ENCODE results near the gene RBM15.

The RBM15 gene, protein sequence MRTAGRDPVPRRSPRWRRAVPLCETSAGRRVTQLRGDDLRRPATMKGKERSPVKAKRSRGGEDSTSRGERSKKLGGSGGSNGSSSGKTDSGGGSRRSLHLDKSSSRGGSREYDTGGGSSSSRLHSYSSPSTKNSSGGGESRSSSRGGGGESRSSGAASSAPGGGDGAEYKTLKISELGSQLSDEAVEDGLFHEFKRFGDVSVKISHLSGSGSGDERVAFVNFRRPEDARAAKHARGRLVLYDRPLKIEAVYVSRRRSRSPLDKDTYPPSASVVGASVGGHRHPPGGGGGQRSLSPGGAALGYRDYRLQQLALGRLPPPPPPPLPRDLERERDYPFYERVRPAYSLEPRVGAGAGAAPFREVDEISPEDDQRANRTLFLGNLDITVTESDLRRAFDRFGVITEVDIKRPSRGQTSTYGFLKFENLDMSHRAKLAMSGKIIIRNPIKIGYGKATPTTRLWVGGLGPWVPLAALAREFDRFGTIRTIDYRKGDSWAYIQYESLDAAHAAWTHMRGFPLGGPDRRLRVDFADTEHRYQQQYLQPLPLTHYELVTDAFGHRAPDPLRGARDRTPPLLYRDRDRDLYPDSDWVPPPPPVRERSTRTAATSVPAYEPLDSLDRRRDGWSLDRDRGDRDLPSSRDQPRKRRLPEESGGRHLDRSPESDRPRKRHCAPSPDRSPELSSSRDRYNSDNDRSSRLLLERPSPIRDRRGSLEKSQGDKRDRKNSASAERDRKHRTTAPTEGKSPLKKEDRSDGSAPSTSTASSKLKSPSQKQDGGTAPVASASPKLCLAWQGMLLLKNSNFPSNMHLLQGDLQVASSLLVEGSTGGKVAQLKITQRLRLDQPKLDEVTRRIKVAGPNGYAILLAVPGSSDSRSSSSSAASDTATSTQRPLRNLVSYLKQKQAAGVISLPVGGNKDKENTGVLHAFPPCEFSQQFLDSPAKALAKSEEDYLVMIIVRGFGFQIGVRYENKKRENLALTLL

DNA sequence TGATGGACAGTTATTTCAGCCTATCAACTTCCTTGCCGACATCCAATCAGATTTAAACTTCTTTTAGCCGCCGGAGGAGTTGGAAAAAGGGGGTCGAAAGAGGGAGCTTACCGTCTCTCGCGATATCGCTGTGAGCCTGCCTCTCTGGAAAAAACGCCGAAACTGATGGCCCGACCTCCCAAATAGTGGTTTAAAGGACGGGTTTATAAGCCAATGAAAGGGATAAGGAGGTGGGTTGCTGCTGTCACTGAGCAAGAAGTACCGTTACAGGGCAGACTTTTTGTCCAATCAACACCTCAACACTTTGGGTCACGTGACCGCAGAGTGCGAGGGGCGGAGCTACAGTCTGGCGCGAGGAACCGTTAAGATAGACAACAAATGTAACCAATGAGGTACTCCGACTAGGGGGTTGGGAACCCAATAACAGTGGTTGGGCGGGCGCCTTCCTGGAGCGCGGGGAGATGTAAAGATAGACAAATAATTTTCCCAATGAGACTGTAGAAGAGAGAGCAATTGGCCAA lies at the start of gene RBM15:
Gene RBM15, plus strand, starts transcription at position 492 of the 521 bp plus-strand sequence. Its CDS starts 29 bp downstream, at position 521.
- peak; percentile 98 for DNase-seq

DNA sequence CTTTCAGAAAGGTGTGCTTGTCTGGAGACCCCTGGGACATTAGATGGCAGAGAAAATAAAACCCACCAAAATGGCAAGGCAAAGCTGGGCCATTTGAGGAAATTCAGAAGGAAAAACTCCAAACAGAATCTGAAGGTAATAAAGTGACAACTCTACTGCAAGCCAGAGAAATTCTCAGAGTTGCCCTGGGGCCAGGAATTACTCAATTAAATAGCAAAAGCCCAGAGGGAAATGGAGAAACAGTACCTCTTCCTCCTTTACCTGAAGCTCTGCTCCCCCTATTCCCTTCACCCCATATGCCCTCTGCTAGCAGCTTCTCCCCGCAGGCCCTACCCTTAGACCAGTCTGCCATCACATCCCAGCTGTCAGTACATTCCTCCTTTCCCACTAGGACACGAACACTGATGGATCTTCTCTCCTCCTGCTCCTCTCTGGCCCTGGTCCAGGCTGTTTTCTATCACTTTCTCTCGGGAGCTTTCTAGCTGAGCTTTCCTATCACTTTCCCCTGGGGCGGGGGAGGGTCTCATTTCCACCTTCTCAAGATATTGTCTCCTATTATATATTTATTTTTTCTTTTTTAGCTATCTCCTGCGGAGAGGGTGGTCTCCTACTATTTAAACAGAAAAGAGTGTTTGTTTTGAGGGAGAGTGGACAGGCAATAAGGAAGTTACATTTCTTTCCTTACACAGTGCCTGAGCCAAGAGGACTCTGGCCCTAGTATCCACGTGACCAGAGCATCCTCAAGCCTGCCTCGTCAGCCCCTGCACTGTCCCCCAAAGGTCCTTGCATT lies 47.7 kb upstream of the RBM15 start:
- no peak for DNase-seq

DNA sequence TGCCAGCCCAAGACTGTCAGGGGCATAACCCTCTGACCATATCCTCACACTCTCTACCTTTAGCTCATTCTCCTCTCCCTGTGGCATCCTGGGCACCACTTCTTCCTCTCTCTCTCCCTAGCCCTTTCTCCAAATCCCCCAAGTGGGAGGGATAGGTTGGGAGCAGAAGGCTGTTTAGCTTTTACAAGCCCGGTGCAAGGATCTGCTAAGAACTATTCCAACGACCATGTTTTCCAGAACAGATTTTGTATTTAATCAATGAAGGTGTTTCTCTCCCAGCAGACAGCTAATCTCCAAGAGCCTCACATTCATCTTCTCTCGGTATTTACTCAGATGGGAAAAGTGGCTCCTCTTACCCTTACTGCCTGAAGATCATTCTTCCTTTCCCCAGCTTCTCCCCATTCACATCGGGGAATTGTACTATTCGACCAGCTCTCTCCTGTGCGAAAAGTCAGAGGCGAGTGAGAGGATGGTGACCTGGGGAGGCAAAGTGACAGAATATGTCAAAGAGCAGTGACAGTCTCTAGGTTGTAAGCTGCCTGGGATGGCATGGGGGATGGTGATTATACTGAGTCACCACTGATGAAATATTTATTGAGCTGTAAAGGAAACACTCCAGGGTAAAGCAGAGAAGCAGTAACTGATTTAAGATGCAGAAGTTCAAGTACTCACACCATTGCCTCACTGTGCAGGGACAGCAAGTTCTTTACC lies 47.0 kb upstream of the RBM15 start:
- no peak for DNase-seq

DNA sequence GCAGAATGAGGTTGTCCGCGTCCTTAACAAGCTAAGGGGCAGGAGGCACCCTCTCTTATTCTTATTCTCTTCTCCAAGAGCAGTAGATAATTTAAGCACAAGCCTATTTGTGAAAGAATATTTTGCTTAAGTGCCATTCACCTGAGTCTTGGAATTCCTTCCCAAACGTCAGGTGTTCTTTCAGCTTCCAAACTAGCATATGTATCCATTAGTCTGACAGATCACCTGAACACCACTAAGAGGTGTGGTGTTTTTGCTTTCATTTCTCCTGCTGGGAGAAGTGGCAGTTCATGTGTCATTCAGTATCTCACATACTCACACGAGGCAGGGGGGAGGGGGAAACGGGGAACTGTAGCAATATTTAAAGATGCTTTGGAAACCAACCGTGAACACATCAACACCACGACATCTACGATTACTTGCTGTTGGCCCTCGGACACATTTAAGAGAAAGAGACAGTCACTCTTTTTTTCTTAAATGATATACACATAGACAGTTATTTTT lies 45.5 kb upstream of the RBM15 start:
- DNase-seq = no peak

DNA sequence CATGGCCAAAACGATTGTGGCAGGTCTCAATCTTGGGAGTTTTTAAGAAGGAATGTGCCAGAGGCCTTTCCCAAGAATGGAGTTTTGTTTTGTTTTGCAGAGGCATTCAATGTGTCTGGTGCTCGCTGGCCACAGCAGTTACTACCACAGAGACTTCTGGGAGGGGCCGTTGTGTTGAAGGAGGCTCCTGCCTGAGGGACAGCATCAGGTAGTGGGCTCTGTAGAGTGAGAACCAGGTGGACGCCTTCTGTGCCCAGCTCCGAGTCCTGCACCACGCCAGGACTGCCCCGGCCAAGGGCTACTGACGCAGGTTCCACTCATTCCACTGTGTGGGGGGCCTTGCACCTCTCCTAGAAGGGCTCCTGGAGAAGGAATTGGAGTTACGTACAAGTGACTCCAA lies 44.9 kb upstream of the RBM15 start:
- no peak for DNase-seq

DNA sequence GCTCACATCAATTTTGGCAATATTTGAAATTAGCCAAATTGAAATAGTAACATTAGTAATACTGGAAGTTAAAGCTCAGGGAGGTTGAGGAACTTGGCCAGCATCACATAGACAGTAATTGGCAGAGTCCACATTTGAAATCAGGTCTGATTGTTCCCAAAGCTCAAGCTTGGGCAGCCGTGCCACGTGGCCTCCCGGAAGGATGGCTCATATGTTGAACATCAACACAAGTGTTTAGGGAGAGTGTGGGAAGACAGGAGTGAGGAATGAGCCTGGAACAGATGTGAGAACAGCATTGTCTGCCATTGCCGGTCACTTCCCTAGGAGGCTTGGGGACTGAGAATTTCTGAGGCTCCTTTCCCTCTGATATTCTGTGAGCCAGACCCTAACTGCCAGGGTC lies 40.2 kb upstream of the RBM15 start:
- DNase-seq = no peak

DNA sequence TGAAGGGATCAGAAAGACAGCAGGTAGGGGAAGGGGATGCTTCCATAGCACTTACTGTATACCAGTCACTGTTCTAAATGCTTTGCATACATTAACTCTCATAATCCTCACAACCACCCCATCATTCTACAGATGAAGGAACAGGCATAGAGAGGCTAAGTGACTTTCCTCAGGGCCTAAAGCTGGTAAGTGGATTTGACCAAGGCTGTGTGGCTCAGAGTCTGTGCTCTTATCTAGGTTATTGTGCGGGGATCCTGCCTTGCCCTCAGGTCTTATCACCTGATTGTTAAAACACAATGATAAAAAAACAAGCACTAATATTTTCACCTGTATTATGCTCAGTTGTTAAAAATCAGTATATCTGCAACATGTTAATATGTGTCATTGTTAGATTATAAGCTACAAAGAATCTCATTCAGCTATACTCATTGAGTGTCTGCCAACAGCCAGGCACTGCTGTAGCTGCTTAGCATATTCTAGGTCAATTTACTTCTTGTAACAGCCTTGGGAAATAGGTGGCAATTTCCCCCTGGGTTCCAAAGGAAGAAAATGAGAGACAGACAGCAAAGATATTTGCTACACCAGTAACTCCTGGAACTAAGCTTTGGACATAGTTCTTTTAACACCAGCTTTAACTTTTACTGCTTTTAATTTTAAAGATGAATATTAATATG lies 38.6 kb upstream of the RBM15 start:
- no peak for DNase-seq

DNA sequence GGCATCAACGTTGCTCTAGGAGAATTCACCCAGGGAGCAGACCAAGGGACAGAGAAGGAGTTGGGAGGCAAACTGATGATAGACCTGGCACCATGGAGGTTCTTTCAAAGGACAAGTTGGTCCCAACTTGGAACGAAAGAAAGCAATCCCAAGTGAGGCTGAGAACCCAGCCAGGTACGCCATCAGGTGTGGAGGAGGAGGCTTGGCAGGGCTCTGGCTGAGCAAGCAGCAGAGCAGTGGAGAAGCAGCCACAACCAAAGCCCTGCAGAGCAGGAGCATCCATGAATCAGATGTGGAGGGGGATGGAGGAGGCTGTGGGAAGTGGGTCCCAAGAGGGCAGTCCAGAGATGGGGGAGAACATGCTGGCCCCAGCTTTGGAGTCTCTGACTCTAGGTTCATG lies 36.3 kb upstream of the RBM15 start:
- DNase-seq = no peak

DNA sequence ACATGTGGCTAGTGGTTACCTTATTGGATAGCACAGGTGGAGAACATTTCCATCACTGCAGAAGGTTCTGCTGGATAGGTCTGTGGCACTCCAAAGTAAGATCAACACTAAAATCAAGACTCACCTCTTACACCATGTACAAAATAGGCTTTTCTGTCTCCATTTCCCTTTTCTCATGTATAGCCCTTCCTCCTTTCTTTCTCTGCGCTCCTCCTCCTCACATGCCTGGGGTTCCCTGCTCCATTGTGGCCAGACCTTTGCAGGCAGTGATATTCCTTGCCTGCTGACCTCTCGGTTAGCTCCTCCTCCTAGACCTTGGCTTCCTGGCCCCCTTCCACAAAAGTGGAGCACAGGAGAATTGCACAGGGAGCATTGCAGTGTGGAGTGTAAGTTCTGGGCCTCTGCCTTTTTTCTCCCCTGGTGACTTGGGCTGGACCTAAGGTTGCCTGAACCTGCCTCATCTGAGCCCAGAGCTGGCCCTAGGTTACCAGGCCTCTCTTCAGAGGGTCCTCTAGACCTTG lies 33.2 kb upstream of the RBM15 start:
- no peak for DNase-seq

DNA sequence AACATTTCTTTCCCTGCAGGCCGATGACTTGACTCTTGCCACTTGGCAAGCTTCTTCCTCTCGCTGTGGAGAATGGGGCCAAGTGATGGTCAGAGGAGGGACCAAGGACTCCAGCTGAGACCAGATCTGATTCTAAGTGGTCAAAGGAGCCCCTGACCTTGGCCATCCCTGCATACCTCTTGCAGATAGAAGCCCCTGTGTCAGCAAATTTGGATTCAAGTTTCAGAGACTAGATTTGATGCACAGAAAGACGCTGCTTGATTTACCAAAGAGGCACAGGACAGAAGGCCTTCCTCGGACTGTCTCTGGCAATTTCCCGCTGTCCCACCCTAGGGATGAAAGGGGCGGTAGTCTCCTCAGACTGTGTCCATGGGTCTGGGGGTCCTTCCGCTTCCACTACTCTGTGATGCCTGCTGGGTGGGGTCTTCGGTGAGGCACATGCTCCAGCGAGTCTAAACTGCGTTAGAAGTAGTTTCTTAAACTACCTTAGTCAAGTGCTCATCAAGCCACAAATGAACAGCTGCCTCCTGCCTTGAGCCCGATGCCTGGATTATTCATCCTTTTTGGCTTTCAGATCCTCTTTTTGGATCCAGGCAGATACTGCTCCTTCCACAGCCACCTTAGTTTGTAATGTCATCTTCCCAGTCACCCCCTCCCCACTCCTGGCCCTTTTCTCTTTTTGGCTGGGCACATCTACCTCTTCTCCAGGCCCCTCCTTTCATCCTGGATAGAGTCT lies 31.8 kb upstream of the RBM15 start:
- DNase-seq = no peak

DNA sequence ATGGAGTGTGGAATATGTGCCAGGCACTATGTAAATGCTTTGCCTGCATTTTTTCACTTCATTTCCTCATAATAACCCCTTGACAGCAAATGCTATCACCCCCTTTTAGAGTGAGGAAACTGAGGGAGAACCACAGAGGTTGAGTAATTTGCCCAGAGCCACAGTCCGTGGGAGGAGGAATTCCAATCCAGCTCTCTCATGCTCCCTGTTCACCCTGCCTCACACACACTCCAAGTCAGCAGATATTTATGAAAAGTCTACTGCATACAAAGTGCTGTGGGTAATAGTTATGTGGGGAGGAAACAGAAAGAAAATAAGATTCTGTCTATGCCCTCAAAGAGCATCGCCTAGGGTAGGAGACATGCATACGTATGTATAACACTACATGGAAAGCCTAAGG lies 30.9 kb upstream of the RBM15 start:
- no peak for DNase-seq

DNA sequence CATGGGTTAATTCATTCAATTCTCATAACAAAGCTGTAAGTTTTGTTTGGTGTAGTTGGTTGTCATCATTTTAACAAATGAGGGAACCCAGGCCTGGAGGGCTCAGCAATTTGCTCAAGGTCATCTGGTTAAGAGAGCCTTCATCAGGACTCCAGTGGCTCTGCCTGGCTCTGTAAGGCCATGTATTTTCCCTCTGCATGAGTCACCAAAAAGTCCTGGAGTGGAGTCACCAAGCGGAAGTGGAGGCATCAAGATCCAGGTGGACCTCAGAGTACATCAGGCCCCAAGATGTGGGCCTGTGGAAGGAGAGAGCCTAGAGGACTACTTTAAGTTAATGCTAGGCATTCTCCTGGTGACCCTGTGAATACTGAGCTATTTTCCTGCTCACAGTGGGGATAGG lies 30.0 kb upstream of the RBM15 start:
- DNase-seq = no peak

DNA sequence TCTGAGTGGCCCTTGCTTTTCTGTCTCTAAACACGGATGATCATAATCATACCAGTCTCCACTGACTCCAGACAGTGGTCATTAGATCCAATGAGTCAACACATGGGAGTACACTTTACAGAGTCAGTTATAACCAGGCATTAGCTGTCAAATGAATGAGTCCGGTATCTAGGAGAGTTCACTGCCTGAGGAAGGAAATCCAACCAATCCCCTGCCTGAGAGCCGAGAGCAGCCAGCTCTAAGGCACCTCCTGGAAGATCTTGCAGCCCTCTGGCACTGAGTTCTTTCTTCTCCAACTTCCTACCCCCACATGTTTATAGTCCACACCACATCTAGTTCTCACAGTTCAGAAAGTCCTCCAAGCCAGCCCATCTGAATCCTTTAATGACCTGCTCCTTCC lies 29.4 kb upstream of the RBM15 start:
- no peak for DNase-seq

DNA sequence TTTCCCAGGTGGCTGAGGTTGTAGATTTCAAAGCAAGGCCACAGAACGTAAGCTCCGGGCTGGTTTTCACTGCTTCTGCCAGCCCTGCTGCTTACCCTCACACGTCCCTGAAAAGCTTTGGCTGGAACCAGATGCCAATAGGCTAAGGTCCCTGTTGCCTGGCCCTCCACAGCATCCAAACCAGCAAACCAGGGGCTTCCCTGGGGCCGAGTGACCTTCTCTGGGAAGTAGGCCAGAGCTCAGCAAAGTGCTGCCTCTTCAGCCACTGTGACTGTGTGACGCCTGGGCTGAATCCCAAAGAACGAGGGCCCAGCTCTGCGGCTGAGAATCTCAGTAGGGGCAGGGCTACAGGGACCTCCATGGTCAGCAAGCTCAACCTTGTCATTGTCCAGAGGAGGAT lies 28.9 kb upstream of the RBM15 start:
- no peak for DNase-seq

DNA sequence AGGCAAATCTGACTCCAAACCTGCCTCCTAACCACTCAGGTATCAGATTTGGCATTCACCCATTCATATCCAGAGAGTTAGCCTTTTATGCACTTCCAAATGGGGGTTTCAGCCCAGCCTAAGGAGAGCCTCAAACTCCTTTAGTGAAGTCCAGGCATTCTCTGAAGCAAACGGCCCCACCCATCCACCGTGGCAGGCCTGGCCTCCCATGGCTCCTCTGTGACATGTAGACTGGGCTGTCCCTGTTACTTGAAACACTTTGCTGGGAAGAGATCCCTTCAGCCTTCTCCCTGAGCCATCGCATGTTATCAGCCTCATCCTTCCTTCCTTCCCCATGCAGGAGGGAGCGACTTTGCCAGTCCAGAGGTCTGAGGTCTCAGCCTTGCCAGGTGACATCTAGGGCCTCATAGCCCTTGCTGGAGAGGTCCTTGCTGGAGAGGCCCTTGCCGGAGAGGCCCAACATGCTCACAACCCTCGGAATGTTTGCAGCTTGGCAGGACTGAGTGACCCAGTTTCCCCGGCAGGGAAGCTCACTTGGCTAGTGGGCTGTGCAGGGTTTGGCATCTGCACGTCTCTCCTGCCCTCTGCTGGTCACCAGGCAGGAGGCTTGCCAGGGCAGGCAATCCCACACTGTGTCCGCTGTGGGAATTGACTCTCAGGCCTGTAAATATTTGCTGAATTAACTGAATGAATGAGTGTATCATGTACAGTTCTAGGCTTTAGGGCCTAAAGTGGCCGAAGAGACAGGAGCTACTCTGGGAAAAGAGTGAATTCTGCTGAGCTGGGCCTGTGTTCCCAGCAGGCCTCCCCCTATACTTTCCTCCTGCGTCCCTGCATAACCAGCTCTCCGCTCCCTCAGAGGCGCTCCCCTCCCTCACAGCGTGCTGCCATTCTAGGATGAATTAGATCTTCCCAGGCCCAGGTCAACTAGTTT lies 26.7 kb upstream of the RBM15 start:
- peak; percentile 56 for DNase-seq

DNA sequence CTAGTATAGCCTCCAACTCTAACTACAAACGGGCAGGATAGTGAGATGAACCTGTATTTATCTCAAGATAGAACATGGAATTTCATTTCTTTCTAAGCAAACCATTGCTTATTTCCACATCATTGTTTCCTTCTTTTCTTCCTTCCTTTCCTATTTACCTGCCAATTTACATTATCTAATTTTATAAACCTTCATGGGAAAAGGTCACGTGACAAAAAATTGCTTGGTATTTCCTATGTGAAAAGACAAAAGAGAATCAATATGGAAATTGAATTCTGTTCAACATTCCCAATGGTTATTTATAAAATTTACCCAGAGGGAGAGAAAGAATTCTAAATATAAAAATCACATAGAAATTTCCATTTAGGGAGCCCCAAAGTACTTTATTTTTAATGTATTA lies 22.4 kb upstream of the RBM15 start:
- no peak for DNase-seq

DNA sequence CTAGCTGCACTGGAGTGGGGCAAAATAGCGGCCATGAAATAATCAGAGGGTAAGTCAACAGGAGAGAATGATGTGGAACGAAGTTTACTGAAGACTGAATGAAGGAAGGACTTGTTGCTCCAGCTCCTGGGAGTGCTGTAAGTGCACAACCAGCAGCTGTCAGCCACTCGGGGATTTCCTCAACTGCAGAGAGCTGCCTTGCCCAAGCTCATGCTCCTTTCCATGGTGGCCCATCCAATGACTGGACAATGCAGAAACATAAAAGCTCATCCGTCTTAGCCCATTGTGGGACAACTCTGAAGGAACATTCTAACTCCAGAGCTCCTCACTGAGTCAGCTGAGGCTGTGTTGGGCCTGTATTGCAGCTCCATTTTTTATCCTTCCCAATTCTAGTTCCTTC lies 21.1 kb upstream of the RBM15 start:
- DNase-seq = no peak

DNA sequence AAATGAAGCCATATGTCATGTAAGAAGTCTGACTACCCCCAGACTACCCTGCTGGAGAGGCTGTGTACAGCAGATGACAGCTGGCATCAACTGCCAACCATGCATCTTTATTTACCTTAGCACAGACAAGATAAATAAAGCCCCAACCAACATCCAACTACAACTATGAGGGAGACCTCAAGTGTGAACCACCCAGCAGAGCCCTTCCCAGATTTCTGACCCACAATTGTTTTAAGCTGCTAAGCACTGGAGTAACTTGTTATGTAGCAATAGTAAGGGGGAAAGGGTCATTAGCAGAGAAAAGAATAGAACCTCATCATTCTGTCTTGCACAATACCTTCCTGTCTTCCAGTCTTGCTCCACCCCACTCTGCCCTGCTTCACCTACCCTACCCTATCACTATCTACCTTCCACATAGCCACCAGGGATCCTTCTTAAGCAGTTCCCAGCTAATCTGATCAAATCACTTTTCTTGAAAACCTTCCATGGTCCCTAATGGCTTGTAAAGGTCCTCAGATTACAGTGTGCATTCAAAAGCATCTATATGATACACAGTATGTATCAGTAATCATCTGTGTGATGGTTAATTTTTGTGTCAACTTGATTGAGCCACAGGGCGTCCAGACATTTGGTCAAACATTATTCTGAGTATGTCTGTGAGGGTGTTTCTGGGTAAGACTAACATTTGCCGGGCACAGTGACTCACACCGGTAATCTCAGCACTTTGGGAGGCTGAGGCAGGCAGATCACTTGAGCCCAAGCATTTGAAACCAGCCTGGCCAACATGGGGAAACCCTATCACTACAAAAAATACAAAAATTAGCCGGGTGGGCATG lies 19.6 kb upstream of the RBM15 start:
- no peak for DNase-seq
